H1 (cell line): ENCODE measurements around the gene DYSF. TPM values are rescaled to one million over a fixed set of nuclear protein-coding genes. Genes with fewer than 3 reads are reported as not detected.

Experiments
- BCL11A ChIP-seq, 2 experiments: IDR thresholded peaks; one replicate each; pipeline ENCODE4 v1.6.1; 2011; ENCODE audit warnings: low read depth in 2 of 2, low read length in 2 of 2, mild to moderate bottlenecking in 2 of 2
- CEBPB ChIP-seq: IDR thresholded peaks from 2 replicates; pipeline ENCODE4 v1.6.1; 2012; ENCODE audit warnings: low read depth, low read length
- CHD1 ChIP-seq: IDR thresholded peaks from 2 replicates; pipeline ENCODE4 v1.6.1; 2012; ENCODE audit warnings: low read depth, low read length, improper control_type of control experiment
- EGR1 ChIP-seq: IDR thresholded peaks from 2 replicates; pipeline ENCODE4 v1.6.1; 2011; ENCODE audit warnings: low read depth, low read length, borderline replicate concordance
- polyA plus RNA-seq, 7 experiments: library from polyadenylated mRNA; depleted of rRNA in 3 of 7; stranded (reverse) in 5 of 7; unstranded in 2 of 7; fragments of >200 nt in 5 of 7; fragments of 200-250 nt in 2 of 7; gene quantifications; 1 replicate in 5 of 7; 2 replicates in 1 of 7; 4 replicates in 1 of 7; pipeline versions ENCODE4 v1.2.1 to v1.2.3, GENCODE V29; 2011 to 2013; ENCODE audit warnings: missing spikeins in 2 of 7, mixed read lengths in 2 of 7
- total RNA-seq: library from RNA; stranded (reverse); fragmentation: NEBNext Ultra II Directional; extraction: Animal tissue kit (Norgen Biotek cat#: 25700); gene quantifications from 2 replicates; pipeline ENCODE4 v1.2.1, GENCODE V29; 2021
- TF ChIP-seq, protein P1 (sequence below): fragments of 300-600 bp; sonication (generic); IDR thresholded peaks from 2 replicates; pipeline ENCODE4 v1.7.1; 2012; ENCODE audit warnings: low read length, moderate library complexity, mild to moderate bottlenecking, inconsistent platforms; ENCODE audit not compliant: insufficient replicate concordance

The DYSF gene
- total and polyA plus RNA-seq, 2 of the 8 experiments (the other 6 are each of a cell fraction or from before 2014, with no cell fraction given) = 5.8 to 7.1 TPM

DNA sequence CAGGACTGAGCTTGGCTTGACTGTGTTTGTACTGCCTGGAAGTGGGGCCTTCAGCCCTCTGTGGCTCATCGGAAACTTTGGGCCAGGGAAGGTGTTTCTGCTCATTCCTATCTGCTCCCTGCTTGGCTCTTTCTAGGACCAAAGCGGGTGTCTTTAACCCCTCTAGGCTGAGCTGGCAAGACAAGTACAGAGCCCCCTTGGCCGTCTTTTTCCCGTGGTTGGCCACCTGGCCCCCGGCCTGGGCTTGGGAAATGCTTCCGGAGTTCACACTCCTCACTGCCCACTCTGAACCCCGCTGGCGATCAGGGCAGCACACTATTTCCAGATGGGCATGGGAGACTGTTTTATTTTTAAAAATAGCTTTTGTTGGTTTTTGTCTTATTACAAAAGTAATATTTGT is 243.0 kb downstream of the DYSF start (continued):
- TF ChIP-seq, protein P1, sequence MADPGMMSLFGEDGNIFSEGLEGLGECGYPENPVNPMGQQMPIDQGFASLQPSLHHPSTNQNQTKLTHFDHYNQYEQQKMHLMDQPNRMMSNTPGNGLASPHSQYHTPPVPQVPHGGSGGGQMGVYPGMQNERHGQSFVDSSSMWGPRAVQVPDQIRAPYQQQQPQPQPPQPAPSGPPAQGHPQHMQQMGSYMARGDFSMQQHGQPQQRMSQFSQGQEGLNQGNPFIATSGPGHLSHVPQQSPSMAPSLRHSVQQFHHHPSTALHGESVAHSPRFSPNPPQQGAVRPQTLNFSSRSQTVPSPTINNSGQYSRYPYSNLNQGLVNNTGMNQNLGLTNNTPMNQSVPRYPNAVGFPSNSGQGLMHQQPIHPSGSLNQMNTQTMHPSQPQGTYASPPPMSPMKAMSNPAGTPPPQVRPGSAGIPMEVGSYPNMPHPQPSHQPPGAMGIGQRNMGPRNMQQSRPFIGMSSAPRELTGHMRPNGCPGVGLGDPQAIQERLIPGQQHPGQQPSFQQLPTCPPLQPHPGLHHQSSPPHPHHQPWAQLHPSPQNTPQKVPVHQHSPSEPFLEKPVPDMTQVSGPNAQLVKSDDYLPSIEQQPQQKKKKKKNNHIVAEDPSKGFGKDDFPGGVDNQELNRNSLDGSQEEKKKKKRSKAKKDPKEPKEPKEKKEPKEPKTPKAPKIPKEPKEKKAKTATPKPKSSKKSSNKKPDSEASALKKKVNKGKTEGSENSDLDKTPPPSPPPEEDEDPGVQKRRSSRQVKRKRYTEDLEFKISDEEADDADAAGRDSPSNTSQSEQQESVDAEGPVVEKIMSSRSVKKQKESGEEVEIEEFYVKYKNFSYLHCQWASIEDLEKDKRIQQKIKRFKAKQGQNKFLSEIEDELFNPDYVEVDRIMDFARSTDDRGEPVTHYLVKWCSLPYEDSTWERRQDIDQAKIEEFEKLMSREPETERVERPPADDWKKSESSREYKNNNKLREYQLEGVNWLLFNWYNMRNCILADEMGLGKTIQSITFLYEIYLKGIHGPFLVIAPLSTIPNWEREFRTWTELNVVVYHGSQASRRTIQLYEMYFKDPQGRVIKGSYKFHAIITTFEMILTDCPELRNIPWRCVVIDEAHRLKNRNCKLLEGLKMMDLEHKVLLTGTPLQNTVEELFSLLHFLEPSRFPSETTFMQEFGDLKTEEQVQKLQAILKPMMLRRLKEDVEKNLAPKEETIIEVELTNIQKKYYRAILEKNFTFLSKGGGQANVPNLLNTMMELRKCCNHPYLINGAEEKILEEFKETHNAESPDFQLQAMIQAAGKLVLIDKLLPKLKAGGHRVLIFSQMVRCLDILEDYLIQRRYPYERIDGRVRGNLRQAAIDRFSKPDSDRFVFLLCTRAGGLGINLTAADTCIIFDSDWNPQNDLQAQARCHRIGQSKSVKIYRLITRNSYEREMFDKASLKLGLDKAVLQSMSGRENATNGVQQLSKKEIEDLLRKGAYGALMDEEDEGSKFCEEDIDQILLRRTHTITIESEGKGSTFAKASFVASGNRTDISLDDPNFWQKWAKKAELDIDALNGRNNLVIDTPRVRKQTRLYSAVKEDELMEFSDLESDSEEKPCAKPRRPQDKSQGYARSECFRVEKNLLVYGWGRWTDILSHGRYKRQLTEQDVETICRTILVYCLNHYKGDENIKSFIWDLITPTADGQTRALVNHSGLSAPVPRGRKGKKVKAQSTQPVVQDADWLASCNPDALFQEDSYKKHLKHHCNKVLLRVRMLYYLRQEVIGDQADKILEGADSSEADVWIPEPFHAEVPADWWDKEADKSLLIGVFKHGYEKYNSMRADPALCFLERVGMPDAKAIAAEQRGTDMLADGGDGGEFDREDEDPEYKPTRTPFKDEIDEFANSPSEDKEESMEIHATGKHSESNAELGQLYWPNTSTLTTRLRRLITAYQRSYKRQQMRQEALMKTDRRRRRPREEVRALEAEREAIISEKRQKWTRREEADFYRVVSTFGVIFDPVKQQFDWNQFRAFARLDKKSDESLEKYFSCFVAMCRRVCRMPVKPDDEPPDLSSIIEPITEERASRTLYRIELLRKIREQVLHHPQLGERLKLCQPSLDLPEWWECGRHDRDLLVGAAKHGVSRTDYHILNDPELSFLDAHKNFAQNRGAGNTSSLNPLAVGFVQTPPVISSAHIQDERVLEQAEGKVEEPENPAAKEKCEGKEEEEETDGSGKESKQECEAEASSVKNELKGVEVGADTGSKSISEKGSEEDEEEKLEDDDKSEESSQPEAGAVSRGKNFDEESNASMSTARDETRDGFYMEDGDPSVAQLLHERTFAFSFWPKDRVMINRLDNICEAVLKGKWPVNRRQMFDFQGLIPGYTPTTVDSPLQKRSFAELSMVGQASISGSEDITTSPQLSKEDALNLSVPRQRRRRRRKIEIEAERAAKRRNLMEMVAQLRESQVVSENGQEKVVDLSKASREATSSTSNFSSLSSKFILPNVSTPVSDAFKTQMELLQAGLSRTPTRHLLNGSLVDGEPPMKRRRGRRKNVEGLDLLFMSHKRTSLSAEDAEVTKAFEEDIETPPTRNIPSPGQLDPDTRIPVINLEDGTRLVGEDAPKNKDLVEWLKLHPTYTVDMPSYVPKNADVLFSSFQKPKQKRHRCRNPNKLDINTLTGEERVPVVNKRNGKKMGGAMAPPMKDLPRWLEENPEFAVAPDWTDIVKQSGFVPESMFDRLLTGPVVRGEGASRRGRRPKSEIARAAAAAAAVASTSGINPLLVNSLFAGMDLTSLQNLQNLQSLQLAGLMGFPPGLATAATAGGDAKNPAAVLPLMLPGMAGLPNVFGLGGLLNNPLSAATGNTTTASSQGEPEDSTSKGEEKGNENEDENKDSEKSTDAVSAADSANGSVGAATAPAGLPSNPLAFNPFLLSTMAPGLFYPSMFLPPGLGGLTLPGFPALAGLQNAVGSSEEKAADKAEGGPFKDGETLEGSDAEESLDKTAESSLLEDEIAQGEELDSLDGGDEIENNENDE = no peak
- TF ChIP-seq CEBPB (no peak), EGR1 (no peak), CHD1 (no peak), BCL11A (IDR thresholded peaks at IDR 0.05; ENCODE audit: low read depth in 2 of 2, low read length in 2 of 2) (no peak)
